Endothelial cell of umbilical vein (primary cell): Measurements from ENCODE around the gene CCDC188. TPM values are rescaled to one million over a fixed set of nuclear protein-coding genes. Genes with fewer than 3 reads are reported as not detected.

Experiments
- BruUV-seq: library from RNA; stranded (reverse); fragments of 400-500 nt; replicated peaks from 2 replicates; lab custom pipeline; 2021; lab: Mats Ljungman, UMichigan
- CTCF ChIA-PET: fragments of 300-600, 350-600 bp; sonication (Branson Sonifier 250); formaldehyde crosslinking; loops from one replicate; lab custom pipeline; 2021; ENCODE audit warnings: antibody characterized with exemption, inconsistent platforms; lab: Charles Lee
- POLR2A ChIA-PET: fragments of 300-600, 350-600 bp; sonication (Branson Sonifier 250); formaldehyde crosslinking; loops from one replicate; lab custom pipeline; 2021; ENCODE audit warnings: antibody characterized with exemption, inconsistent platforms; lab: Charles Lee
- DNase-seq: peaks from one replicate; pipeline ENCODE4 v3.0.0-alpha.2; 2011; ENCODE audit warnings: low read depth, low spot score
- FAIRE-seq: peaks from 2 replicates; lab custom pipeline; 2011; peaks lifted over from hg19 to GRCh38; lab: Jason Lieb, UNC
- H2AFZ ChIP-seq: 2 replicates; pipeline ENCODE4 v1.6.0; 2012; ENCODE audit warnings: low read depth, low read length, control low read depth, inconsistent platforms
- H3K27ac ChIP-seq: 2 replicates; pipeline ENCODE4 v1.5.1; 2011; ENCODE audit warnings: low read depth, mild to moderate bottlenecking, control low read depth, low read length, moderate library complexity; ENCODE audit not compliant: insufficient read depth
- H3K27me3 ChIP-seq, 2 experiments: 2 replicates each; pipeline versions ENCODE4 v1.6.0 to v1.6.1; 2011; ENCODE audit warnings: low read length in 2 of 2, mixed read lengths in 1 of 2; ENCODE audit not compliant: control insufficient read depth in 2 of 2, insufficient read depth in 2 of 2
- H3K36me3 ChIP-seq, 2 experiments: 2 replicates in 1 of 2; 3 replicates in 1 of 2; pipeline ENCODE4 v1.5.1; 2011; ENCODE audit warnings: low read length in 2 of 2, mild to moderate bottlenecking in 1 of 2, moderate library complexity in 1 of 2; ENCODE audit not compliant: control insufficient read depth in 2 of 2, insufficient read depth in 2 of 2; ENCODE audit errors: extremely low read depth in 1 of 2
- H3K4me1 ChIP-seq: 3 replicates; pipeline ENCODE4 v1.5.1; 2011; ENCODE audit warnings: mild to moderate bottlenecking, low read length; ENCODE audit not compliant: control insufficient read depth, insufficient read depth; ENCODE audit errors: extremely low read depth
- H3K4me2 ChIP-seq: 2 replicates; pipeline ENCODE4 v1.6.1; 2011; ENCODE audit warnings: low read length, control low read depth, mixed read lengths; ENCODE audit not compliant: insufficient read depth
- H3K4me3 ChIP-seq, 3 experiments: fragments of 200-600 bp in 1 of 3; sonication (generic), shearing (Covaris generic) in 1 of 3; replicated peaks in 1 of 3; 2 replicates each; pipeline ENCODE4 v1.5.1; 2011 to 2016; ENCODE audit warnings: control low read depth in 3 of 3, low read length in 3 of 3, mild to moderate bottlenecking in 2 of 3, inconsistent platforms in 1 of 3, low read depth in 1 of 3, moderate library complexity in 1 of 3; ENCODE audit not compliant: insufficient read depth in 1 of 3
- H3K79me2 ChIP-seq: 2 replicates; pipeline ENCODE4 v1.6.0; 2012; ENCODE audit warnings: low read length, inconsistent platforms; ENCODE audit not compliant: control insufficient read depth, insufficient read depth
- H3K9ac ChIP-seq: replicated peaks from 2 replicates; pipeline ENCODE3; 2011; ENCODE audit warnings: low read length, control low read depth; ENCODE audit not compliant: insufficient read depth; ENCODE audit errors: extremely low read depth
- H3K9me1 ChIP-seq: replicated peaks from 3 replicates; pipeline ENCODE4 v1.6.0; 2011; ENCODE audit warnings: mild to moderate bottlenecking, low read length; ENCODE audit not compliant: control insufficient read depth, insufficient read depth; ENCODE audit errors: extremely low read depth
- H3K9me3 ChIP-seq: replicated peaks from 2 replicates; pipeline ENCODE4 v1.5.1; 2012; ENCODE audit warnings: low read length, inconsistent platforms; ENCODE audit not compliant: control insufficient read depth, insufficient read depth
- H4K20me1 ChIP-seq: replicated peaks from 2 replicates; pipeline ENCODE3; 2011; ENCODE audit warnings: mild to moderate bottlenecking, low read length; ENCODE audit not compliant: control insufficient read depth, insufficient read depth; ENCODE audit errors: extremely low read depth
- EZH2 ChIP-seq: IDR thresholded peaks from 2 replicates; pipeline ENCODE4 v1.6.1; 2012; ENCODE audit warnings: borderline replicate concordance, low read depth, mild to moderate bottlenecking, moderate library complexity, low read length, inconsistent platforms; ENCODE audit not compliant: severe bottlenecking
- FOS ChIP-seq: IDR thresholded peaks from 2 replicates; pipeline ENCODE4 v1.6.1; 2011; ENCODE audit warnings: mild to moderate bottlenecking, low read length, moderate library complexity, borderline replicate concordance; ENCODE audit not compliant: insufficient read depth
- GATA2 ChIP-seq: IDR thresholded peaks from 2 replicates; pipeline ENCODE4 v1.7.0; 2011; ENCODE audit warnings: low read depth, mild to moderate bottlenecking, moderate library complexity, mixed read lengths, low read length; ENCODE audit not compliant: insufficient read length, insufficient read depth
- JUN ChIP-seq: IDR thresholded peaks from 2 replicates; pipeline ENCODE4 v1.6.1; 2011; ENCODE audit warnings: borderline replicate concordance, low read depth; ENCODE audit not compliant: insufficient read length, insufficient read depth
- MYC ChIP-seq: IDR thresholded peaks from one replicate; pipeline ENCODE4 v1.6.1; 2011; ENCODE audit warnings: mild to moderate bottlenecking, low read depth, low read length
- POLR2A ChIP-seq: IDR thresholded peaks from 2 replicates; pipeline ENCODE4 v1.6.1; 2012; ENCODE audit warnings: low read depth, mild to moderate bottlenecking, control low read depth, low read length
- POLR2AphosphoS5 ChIP-seq: IDR thresholded peaks from 2 replicates; pipeline ENCODE4 v1.6.1; 2012; ENCODE audit warnings: low read depth, mild to moderate bottlenecking, control low read depth, low read length, moderate library complexity; ENCODE audit not compliant: insufficient read depth
- dilution Hi-C: fragments of 300-500 bp; cut with MboI; formaldehyde crosslinking; loops from one replicate; pipeline ENCODE4 v1.15.0; 2019; ENCODE audit warnings: low sequenced_read_pairs; ENCODE audit not compliant: extremely low pct_ligation_motif_present
- intact Hi-C: fragments of 100-400 bp; cut with micrococcal nuclease; formaldehyde crosslinking; loops from one replicate; pipeline ENCODE4 v1.10.0; 2022
- polyA plus RNA-seq, 4 experiments: library from polyadenylated mRNA; depleted of rRNA in 3 of 4; stranded (reverse) in 3 of 4; unstranded in 1 of 4; fragments of >200 nt; gene quantifications; 2 replicates each; pipeline versions ENCODE4 v1.2.1 to v1.2.3, GENCODE V29; 2011 to 2012; ENCODE audit warnings: missing spikeins in 1 of 4
- total RNA-seq: library from RNA; stranded (reverse); gene quantifications from 2 replicates; pipeline ENCODE4 v1.2.3, GENCODE V29; 2021
- TF ChIP-seq, protein P1 (sequence below), 2 donors: IDR thresholded peaks; 1 replicate in 1 of 2; 2 replicates in 1 of 2; pipeline ENCODE4 v1.5.1; 2011; ENCODE audit warnings: low read length in 2 of 2, mild to moderate bottlenecking in 2 of 2, moderate library complexity in 2 of 2, control low read depth in 1 of 2, inconsistent platforms in 1 of 2, low read depth in 1 of 2; ENCODE audit not compliant: insufficient read depth in 1 of 2; ENCODE audit errors: extremely low read depth in 1 of 2
- TF ChIP-seq, protein P2 (sequence below): IDR thresholded peaks from 2 replicates; pipeline ENCODE4 v1.6.1; 2011; ENCODE audit not compliant: insufficient read depth, insufficient read length

The CCDC188 gene
- total and polyA plus RNA-seq, 2 donors (not counting 3 experiments of a cell fraction or from before 2014, with no cell fraction given): 9.4 to 9.8 TPM

DNA sequence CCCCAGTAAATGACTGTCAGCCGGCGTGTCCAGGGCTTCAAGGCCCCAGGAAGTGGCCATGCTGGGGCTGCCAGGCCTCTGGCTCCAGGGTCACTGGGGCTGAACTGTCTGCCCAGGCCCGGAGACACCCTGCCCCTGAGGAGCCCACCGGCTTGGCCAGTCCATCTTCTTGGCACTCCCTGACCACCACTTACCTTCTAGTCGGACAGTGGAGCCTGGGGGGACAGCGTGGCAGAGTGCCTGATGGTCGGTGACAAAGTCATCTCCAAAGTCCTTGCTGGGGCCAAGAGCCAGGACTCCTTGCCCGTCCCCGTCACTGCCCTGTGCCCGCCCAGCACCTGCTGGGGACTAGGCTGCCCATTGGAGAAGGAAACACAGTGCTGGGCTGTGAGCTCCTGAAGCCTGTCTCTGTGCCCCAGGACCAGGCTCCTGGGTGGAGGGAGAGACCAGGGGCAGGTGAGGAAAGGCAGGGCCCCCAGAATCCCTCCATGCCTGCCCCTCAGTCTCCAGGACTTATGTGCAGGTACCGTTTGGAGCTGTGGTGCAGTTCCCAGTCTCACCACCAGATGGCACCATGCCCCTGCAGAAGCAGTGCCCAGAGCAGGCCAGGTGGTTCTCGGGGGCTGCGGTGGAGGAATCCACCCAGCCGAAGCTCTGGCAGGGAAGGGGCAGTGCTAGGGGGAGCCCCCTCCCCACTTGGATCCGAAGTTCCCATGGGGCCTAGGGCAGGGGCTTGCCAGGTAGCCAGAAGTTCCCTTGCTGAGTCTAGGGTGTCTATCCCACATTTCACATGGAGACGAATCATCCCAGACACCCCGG is 6.0 kb upstream of the CCDC188 start:
- peaks cover 5% of the 10 kb centered on the region for H3K4me1 ChIP-seq
- H3K36me3 ChIP-seq: no peaks in the 10 kb centered on the region
- no peaks in the 10 kb centered on the region for H3K27me3 ChIP-seq
- CTCF ChIA-PET: interaction anchor here (0.7 to 3.2 kb wide), 21 partner anchors 10 to 298 kb away, joined by 3 to 52 read pairs (median 6); partner anchors contain the start of gene DGCR6L
- FAIRE-seq: peak; percentile 84
- no peak overlapping the region for H3K4me3 ChIP-seq
- dilution Hi-C loops: no loop called here
- no peak overlapping the region for H3K27ac ChIP-seq
- no peaks in the 10 kb centered on the region for H3K9me1 ChIP-seq
- no peaks in the 10 kb centered on the region for H4K20me1 ChIP-seq
- TF ChIP-seq, protein P1, sequence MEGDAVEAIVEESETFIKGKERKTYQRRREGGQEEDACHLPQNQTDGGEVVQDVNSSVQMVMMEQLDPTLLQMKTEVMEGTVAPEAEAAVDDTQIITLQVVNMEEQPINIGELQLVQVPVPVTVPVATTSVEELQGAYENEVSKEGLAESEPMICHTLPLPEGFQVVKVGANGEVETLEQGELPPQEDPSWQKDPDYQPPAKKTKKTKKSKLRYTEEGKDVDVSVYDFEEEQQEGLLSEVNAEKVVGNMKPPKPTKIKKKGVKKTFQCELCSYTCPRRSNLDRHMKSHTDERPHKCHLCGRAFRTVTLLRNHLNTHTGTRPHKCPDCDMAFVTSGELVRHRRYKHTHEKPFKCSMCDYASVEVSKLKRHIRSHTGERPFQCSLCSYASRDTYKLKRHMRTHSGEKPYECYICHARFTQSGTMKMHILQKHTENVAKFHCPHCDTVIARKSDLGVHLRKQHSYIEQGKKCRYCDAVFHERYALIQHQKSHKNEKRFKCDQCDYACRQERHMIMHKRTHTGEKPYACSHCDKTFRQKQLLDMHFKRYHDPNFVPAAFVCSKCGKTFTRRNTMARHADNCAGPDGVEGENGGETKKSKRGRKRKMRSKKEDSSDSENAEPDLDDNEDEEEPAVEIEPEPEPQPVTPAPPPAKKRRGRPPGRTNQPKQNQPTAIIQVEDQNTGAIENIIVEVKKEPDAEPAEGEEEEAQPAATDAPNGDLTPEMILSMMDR (IDR thresholded peaks at IDR 0.05; ENCODE audit: extremely low read depth in 1 of 2, insufficient read depth in 1 of 2, low read depth in 1 of 2, low read length in 2 of 2): peak; percentile 92 to 97
- no peak for TF ChIP-seq EZH2
- POLR2A ChIA-PET: no interaction called here
- no TSS peak for BruUV-seq
- H3K79me2 ChIP-seq: no peaks in the 10 kb centered on the region
- peak; percentile 77 for DNase-seq
- no peaks in the 10 kb centered on the region for H3K9me3 ChIP-seq
- intact Hi-C loops: loop anchor here (1.0 to 5.0 kb wide), 5 partner anchors 50 to 300 kb away; partner anchors contain the start of gene RTN4R
- H2AFZ ChIP-seq: no peak overlapping the region
- H3K9ac ChIP-seq: no peak overlapping the region
- no peak overlapping the region for H3K4me2 ChIP-seq

DNA sequence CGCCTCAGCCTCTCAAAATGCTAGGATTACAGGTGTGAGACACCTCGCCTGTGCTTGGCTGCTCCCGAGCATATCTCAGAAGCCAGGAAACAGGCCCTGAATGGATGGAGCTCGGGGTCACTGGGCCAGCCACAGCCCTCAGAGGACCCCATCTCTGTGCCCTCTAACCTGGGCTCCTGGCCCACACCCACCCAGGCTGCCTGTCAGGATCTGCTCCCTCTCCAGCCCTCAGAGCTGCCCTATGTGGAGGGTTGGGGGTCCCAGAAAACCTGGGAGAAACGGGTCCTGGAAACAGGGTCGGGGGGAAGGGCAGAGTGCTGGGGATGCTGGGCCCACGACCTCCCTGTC is 5.2 kb upstream of the CCDC188 start:
- intact Hi-C loops (loop anchor here (5.0 kb wide), 2 partner anchors 51 to 301 kb away; no protein-coding TSS in a partner anchor), dilution Hi-C loops (no loop called here)
- Histone ChIP-seq H3K27ac (no peak overlapping the region), H3K79me2 (no peaks in the 10 kb centered on the region), H3K9ac (no peak overlapping the region), H3K4me1 (peaks cover 5% of the 10 kb centered on the region), H3K4me2 (no peak overlapping the region), H2AFZ (no peak overlapping the region), H3K4me3 (no peak overlapping the region), H3K9me3 (no peaks in the 10 kb centered on the region), H3K36me3 (no peaks in the 10 kb centered on the region), H3K27me3 (no peaks in the 10 kb centered on the region), H3K9me1 (no peaks in the 10 kb centered on the region), H4K20me1 (no peaks in the 10 kb centered on the region)
- ChIA-PET POLR2A (no interaction called here), CTCF (interaction anchor here (1.0 to 3.2 kb wide), 5 partner anchors 83 to 136 kb away, joined by 7 to 52 read pairs (median 25); no protein-coding TSS in a partner anchor)
- BruUV-seq: no TSS peak
- no peak for DNase-seq
- TF ChIP-seq, protein P1 (IDR thresholded peaks at IDR 0.05; ENCODE audit: extremely low read depth in 1 of 2, insufficient read depth in 1 of 2, low read depth in 1 of 2, low read length in 2 of 2): no peak
- TF ChIP-seq, protein P2, sequence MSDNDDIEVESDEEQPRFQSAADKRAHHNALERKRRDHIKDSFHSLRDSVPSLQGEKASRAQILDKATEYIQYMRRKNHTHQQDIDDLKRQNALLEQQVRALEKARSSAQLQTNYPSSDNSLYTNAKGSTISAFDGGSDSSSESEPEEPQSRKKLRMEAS: no peak
- TF ChIP-seq EZH2 (no peak), GATA2 (no peak), JUN (no peak), FOS (no peak), POLR2AphosphoS5 (no peak), POLR2A (no peak), MYC (no peak)
- no peak for FAIRE-seq
